Suprapubic skin (tissue), 4 donors: Measurements from ENCODE around the gene FBXO11. TPM values are rescaled to one million over a fixed set of nuclear protein-coding genes. Genes with fewer than 3 reads are reported as not detected.
"Not testable (repeated sequence)": the region's sequence is repeated elsewhere in the genome, so short reads cannot be mapped to it uniquely, and the experiment has no call there.

Experiments
- DNase-seq, 2 donors: peaks; one replicate each; pipeline ENCODE4 v3.0.0-alpha.2; 2019; ENCODE audit warnings: low spot score in 2 of 2
- H3K27ac ChIP-seq: fragments of 200-600 bp; sonication (generic); one replicate; pipeline ENCODE4 v1.5.1; 2019
- H3K27me3 ChIP-seq: fragments of 200-600 bp; sonication (generic); one replicate; pipeline ENCODE4 v1.5.1; 2019
- H3K36me3 ChIP-seq: fragments of 200-600 bp; sonication (generic); one replicate; pipeline ENCODE4 v1.5.1; 2019
- H3K4me1 ChIP-seq: fragments of 200-600 bp; sonication (generic); one replicate; pipeline ENCODE4 v1.5.1; 2019
- H3K4me3 ChIP-seq: fragments of 200-600 bp; sonication (generic); one replicate; pipeline ENCODE4 v1.5.1; 2019; ENCODE audit warnings: mild to moderate bottlenecking
- H3K9me3 ChIP-seq: fragments of 200-600 bp; sonication (generic); one replicate; pipeline ENCODE4 v1.5.1; 2019
- EP300 ChIP-seq: sonication (generic); formaldehyde crosslinking; IDR thresholded peaks from one replicate; pipeline ENCODE4 v1.6.1; 2017; ENCODE audit warnings: antibody characterized with exemption
- POLR2A ChIP-seq, 2 donors: fragments of 450-650 bp; IDR thresholded peaks; one replicate each; pipeline ENCODE4 v1.6.1; 2017; ENCODE audit warnings: antibody characterized with exemption in 2 of 2, mild to moderate bottlenecking in 2 of 2, moderate library complexity in 2 of 2
- POLR2AphosphoS5 ChIP-seq, 3 donors: sonication (generic); formaldehyde crosslinking; IDR thresholded peaks; one replicate each; pipeline ENCODE4 v1.6.1; 2017; ENCODE audit warnings: antibody characterized with exemption in 3 of 3
- WGBS: methylation state at CpG from one replicate; pipeline ENCODE4 v1.1.5; 2018; 5-methylcytosine and 5-hydroxymethylcytosine counted together
- total RNA-seq, 4 donors: library from RNA; depleted of rRNA; stranded (reverse); fragments of >200 nt; gene quantifications; one replicate each; pipeline ENCODE4 v1.1.0, GENCODE V29; 2016
- TF ChIP-seq, protein P1 (sequence below), 2 donors: fragments of 200-600 bp in 1 of 2; fragments of 450-650 bp in 1 of 2; sonication (generic) in 1 of 2; IDR thresholded peaks; one replicate each; pipeline ENCODE4 v1.5.1; 2016 to 2019; ENCODE audit warnings: antibody characterized with exemption in 2 of 2, mild to moderate bottlenecking in 1 of 2, moderate library complexity in 1 of 2

FBXO11 gene
- total RNA-seq, 4 donors from 2014 or later, result 30.8 to 62.9 (median 47.2) TPM

DNA sequence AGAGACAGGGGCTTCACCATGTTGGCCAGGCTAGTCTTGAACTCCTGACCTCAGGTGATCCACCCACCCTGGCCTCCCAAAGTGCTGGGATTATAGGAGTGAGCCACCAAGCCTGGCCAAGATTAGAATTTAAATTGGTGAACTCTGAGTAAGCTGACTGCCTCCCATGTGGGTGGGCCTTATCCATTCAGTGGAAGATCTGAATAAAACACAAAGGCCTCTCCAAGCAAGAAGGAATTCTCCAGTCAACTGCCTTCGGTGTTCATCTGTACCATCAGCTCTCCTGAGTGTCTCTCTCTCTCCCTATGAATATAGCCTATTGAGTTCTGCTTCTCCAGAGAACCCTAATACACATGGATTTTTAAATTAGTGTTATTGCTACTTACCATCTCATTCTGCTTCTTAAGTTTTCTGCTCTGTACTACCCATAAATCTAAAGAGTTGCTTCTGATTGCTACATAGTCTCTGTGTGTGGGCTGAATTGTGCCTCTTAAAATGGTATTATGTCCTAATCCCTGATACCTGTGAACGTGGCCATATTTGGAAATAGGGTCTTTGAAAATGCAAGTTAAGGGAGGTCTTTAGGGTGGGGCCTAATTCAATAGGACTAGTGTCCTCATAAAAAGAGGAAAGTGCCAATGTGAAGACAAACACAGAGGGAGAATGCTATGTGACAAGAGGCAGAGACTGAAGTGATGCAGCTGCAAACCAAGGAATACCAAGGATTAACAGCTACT lies 36.3 kb downstream of the FBXO11 start:
- WGBS, result 69% methylated on average over 2 of the region's 2 CpGs
- H3K9me3 ChIP-seq, result no peaks in the 10 kb centered on the region
- H3K4me3 ChIP-seq, result no peak overlapping the region
- peaks cover 44% of the 10 kb centered on the region for H3K4me1 ChIP-seq
- H3K36me3 ChIP-seq, result no peaks in the 10 kb centered on the region
- DNase-seq, result no peak
- H3K27ac ChIP-seq, result no peak overlapping the region
- H3K27me3 ChIP-seq, result no peaks in the 10 kb centered on the region
- no peak for TF ChIP-seq EP300
- no peak for TF ChIP-seq POLR2A (IDR thresholded peaks at IDR 0.05)
- TF ChIP-seq POLR2AphosphoS5 (IDR thresholded peaks at IDR 0.05), result no peak
- TF ChIP-seq, protein P1, sequence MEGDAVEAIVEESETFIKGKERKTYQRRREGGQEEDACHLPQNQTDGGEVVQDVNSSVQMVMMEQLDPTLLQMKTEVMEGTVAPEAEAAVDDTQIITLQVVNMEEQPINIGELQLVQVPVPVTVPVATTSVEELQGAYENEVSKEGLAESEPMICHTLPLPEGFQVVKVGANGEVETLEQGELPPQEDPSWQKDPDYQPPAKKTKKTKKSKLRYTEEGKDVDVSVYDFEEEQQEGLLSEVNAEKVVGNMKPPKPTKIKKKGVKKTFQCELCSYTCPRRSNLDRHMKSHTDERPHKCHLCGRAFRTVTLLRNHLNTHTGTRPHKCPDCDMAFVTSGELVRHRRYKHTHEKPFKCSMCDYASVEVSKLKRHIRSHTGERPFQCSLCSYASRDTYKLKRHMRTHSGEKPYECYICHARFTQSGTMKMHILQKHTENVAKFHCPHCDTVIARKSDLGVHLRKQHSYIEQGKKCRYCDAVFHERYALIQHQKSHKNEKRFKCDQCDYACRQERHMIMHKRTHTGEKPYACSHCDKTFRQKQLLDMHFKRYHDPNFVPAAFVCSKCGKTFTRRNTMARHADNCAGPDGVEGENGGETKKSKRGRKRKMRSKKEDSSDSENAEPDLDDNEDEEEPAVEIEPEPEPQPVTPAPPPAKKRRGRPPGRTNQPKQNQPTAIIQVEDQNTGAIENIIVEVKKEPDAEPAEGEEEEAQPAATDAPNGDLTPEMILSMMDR (IDR thresholded peaks at IDR 0.05), result no peak

DNA sequence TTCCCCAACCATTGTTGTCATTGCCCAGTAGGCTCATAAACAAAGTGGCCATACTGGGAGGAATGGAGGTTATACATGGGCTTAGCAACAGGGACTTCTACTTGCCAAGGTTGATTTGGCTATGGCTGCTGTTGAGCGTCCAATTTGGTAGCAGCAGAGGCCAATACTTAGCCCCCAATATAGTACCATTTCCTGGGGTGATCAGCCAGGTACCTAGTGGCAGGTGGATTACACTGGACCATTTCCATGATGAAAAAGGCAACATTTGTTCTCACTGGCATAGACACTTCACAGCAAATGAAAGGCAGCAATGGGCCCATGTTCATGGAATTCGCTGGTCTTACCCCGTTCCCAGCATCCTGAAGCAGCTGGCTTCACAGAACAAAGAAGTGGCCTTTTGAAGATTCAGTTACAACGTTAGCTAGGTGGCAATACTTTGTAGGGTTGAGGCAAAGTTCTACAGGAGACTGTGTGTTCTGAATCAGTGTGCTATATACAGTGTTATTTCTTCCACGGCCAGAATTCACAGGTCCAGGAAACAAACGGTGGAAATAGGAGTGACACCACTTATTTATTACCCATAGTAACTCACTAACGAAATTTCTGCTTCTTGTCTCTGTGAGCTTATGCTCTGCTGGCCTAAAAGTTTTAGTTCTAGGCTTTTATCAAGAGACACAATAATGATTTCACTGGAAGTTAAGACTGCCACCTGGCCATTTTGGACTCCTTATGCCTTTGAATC lies 37.5 kb downstream of the FBXO11 start:
- Histone ChIP-seq H3K36me3 (no peaks in the 10 kb centered on the region), H3K27ac (no peak overlapping the region), H3K4me3 (no peak overlapping the region), H3K9me3 (no peaks in the 10 kb centered on the region), H3K27me3 (no peaks in the 10 kb centered on the region), H3K4me1 (peaks cover 49% of the 10 kb centered on the region)
- DNase-seq, result no peak
- TF ChIP-seq POLR2A (IDR thresholded peaks at IDR 0.05) (no peak), EP300 (no peak), POLR2AphosphoS5 (IDR thresholded peaks at IDR 0.05) (no peak)
- TF ChIP-seq, protein P1 (IDR thresholded peaks at IDR 0.05), result no peak
- WGBS, result 84% methylated on average over 7 of the region's 7 CpGs

DNA sequence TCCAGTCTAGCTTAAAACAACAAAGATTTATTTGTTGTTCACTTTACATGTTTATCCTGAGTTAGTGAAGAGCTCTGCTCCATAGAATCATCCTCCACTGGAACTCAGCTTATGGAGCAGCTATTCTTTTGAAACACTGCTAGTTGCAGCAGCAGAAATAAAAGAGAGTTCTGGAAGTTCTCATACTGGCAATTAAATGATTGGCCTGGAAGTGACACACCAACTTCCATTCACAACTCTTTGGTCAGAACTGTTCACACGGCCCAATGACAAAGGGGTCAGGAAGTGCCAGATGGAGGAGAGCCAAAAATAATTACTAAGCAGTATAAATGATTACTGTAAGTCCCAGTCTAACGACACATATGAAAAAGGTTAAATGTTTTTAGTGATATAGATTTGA lies 39.1 kb downstream of the FBXO11 start:
- H3K27ac ChIP-seq, result no peak overlapping the region

DNA sequence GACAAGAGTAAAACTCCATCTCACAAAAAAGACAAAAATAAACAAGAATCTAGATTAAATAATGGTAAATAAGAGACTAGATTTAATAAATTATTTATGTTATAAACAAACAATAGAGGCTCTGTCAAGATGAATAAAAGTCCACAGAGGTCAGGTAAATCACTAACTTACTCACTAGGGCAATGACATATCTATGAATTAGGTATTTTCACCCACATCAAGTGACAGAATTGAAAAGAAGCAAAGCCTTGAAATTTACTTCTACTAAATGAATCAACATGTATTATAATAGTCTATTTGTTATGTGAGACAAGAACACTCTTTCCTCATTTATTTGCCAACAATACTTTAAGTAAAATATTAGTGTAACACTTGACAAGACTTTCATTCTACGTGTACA lies 41.7 kb downstream of the FBXO11 start:
- no peak for DNase-seq
- H3K27ac ChIP-seq, result no peak overlapping the region
- no peaks in the 10 kb centered on the region for H3K36me3 ChIP-seq
- no peaks in the 10 kb centered on the region for H3K9me3 ChIP-seq
- H3K27me3 ChIP-seq, result no peaks in the 10 kb centered on the region
- H3K4me1 ChIP-seq, result peaks cover 41% of the 10 kb centered on the region
- no peak overlapping the region for H3K4me3 ChIP-seq
- TF ChIP-seq EP300 (no peak), POLR2A (IDR thresholded peaks at IDR 0.05) (no peak), POLR2AphosphoS5 (IDR thresholded peaks at IDR 0.05) (no peak)
- TF ChIP-seq, protein P1 (IDR thresholded peaks at IDR 0.05), result no peak
- 25% methylated on average over 1 of the region's 1 CpG for WGBS

More for the DNA sequence above, 39.1 kb downstream of the FBXO11 start:
- Histone ChIP-seq H3K4me1 (peaks cover 55% of the 10 kb centered on the region), H3K27me3 (no peaks in the 10 kb centered on the region), H3K4me3 (no peak overlapping the region), H3K9me3 (no peaks in the 10 kb centered on the region), H3K36me3 (no peaks in the 10 kb centered on the region)
- 4% methylated on average over 2 of the region's 2 CpGs for WGBS
- TF ChIP-seq, protein P1 (IDR thresholded peaks at IDR 0.05), result no peak
- TF ChIP-seq POLR2AphosphoS5 (IDR thresholded peaks at IDR 0.05) (no peak), POLR2A (IDR thresholded peaks at IDR 0.05) (no peak), EP300 (no peak)
- DNase-seq, result no peak

DNA sequence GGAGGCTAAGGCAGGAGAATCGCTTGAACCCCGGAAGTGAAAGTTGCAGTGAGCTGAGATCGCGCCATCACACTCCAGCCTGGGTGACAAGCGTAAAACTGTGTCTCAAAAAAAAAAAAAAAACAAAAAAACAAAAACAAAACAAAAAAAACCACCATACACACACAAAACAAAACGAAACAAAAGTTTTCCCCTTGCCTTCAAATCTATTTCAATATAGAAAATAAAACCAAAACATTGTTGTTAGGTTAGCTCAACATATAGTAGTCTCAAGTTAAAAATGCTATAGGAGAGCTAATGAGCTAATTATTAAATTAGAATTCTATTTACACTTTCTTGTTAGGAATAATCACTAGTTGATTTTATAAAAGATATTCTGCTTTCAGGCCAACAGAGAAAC lies 43.3 kb downstream of the FBXO11 start:
- no peaks in the 10 kb centered on the region for H3K36me3 ChIP-seq
- no peak for DNase-seq
- TF ChIP-seq EP300, result no peak
- no peak for TF ChIP-seq POLR2A (IDR thresholded peaks at IDR 0.05)
- TF ChIP-seq, protein P1 (IDR thresholded peaks at IDR 0.05), result no peak
- TF ChIP-seq POLR2AphosphoS5 (IDR thresholded peaks at IDR 0.05), result no peak
- WGBS, result 98% methylated on average over 6 of the region's 6 CpGs
- H3K27ac ChIP-seq, result no peak overlapping the region
- no peaks in the 10 kb centered on the region for H3K9me3 ChIP-seq
- peaks cover 37% of the 10 kb centered on the region for H3K4me1 ChIP-seq
- no peaks in the 10 kb centered on the region for H3K27me3 ChIP-seq
- H3K4me3 ChIP-seq, result no peak overlapping the region

DNA sequence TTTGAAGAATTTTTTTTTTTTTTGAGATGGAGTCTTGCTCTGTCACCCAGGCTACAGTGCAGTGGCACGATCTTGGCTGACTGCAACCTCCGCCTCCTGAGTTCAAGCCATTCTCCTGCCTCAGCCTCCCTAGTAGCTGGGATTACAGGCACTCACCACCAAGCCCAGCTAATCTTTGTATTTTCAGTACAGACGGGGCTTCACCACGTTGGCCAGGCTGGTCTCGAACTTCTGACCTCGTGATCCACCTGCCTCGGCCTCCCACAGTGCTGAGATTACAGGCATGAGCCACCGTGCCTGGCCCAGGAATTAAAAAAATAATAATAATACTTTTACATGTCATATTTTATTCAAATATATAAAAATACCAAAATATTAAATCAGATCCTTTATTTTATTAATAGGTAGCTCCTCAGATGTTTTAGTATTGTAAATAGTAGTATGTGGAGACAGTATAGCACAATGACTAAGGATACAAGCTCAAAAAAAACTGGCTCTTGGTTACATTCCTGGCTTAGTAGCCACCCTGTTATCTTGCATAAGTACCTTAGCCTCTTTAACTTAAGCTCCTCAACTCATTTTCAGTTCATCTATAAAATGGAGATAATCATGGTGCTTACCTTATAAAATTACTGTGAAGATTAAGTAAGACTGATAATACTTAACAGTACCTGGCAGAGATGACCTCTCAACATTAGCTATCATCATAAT lies 53.1 kb downstream of the FBXO11 start:
- not testable (repeated sequence) for H3K27ac ChIP-seq, DNase-seq, H3K36me3 ChIP-seq, H3K9me3 ChIP-seq, H3K27me3 ChIP-seq, H3K4me3 ChIP-seq
- 92% methylated on average over 8 of the region's 8 CpGs for WGBS
- peaks cover 19% of the 10 kb centered on the region for H3K4me1 ChIP-seq
